Stimulated activated naive B cell treated with anti-CD40 and anti-IgM and Interleukin-4, amounts not matched to agents 10 μg/mL and 1 μg/mL and 100 μg/mL, for 72 hours (primary cell): ENCODE measurements around the gene SFTPB.
A peak's percentile ranks its signal among the peaks of the same experiment; 100 is the strongest.
"Not testable (repeated sequence)": the region's sequence is repeated elsewhere in the genome, so short reads cannot be mapped to it uniquely, and the experiment has no call there.

ENCODE experiments used
- ATAC-seq, 2 donors: fragments of 150-1000 bp; cut with Tn5 transposase; replicated peaks; 2 replicates each; pipeline ENCODE4 v1.10.0; 2021; ENCODE audit warnings: moderate library complexity in 1 of 2
- DNase-seq: peaks from one replicate; pipeline ENCODE4 v3.0.0; 2021
- H3K27ac Mint-ChIP-seq: one replicate; pipeline ENCODE4 v1.8.0; 2022; ENCODE audit warnings: mild to moderate bottlenecking, mixed read lengths
- H3K27me3 Mint-ChIP-seq, 2 donors: one replicate each; pipeline ENCODE4 v1.8.0; 2022; ENCODE audit warnings: mixed read lengths in 2 of 2
- H3K36me3 Mint-ChIP-seq, 2 donors: one replicate each; pipeline ENCODE4 v1.8.0; 2022; ENCODE audit warnings: mixed read lengths in 2 of 2, mild to moderate bottlenecking in 1 of 2
- H3K4me1 Mint-ChIP-seq, 2 donors: one replicate each; pipeline ENCODE4 v1.8.0; 2022; ENCODE audit warnings: mixed read lengths in 2 of 2, mild to moderate bottlenecking in 1 of 2
- H3K4me3 Mint-ChIP-seq, 2 donors: one replicate each; pipeline ENCODE4 v1.8.0; 2022; ENCODE audit warnings: mild to moderate bottlenecking in 2 of 2, mixed read lengths in 2 of 2, moderate library complexity in 1 of 2
- H3K9me3 Mint-ChIP-seq, 2 donors: one replicate each; pipeline ENCODE4 v1.8.0; 2022; ENCODE audit warnings: mixed read lengths in 2 of 2, mild to moderate bottlenecking in 1 of 2

Gene SFTPB

DNA sequence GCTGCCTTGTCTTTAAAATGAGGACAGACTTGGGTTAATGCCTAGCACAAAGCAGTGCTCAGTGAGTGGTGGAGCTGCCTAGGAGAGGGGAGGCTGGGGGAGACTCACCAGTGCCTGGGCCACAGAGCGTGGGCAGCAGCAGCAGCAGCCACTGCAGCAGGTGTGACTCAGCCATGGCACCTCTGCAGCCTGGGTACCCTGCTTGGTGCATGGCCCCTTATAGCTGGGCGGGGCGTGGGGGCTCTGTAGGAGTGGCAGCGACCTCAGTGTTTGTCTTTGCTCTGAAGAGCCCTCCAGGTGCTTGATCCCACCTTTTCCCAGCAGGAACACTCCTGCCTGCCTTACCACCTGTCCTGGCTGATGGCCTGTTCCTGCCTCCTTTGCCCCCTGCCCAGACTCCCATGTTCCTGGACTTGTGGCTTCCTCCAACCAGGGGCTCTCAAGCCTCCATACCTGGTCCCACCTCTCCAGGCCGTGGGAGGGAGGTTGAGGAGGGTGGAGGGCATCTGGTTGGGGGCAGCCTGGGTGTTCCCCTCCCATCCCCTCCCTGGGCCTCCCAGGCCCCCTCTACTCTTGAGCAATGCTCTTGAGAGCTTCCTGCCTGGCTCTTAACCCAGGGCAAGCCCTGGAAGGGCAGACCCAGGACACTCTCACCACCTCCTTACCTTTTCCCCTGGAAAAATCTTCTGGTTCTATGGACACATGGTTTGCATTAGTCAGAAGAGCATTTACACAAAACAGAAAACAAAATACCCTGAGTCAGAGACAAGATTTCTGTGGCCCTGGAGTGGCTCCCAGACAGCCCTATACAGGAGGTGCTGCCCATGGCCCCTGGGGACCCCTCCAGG is at the start of gene SFTPB:
Gene SFTPB (minus strand): TSS at position 191 of the 848 bp plus-strand sequence. CDS start 16 bp downstream, at position 175.
- DNase-seq: no peak
- H3K9me3 Mint-ChIP-seq: no peaks in the 10 kb centered on the region
- H3K4me1 Mint-ChIP-seq: peaks cover 0 to 10% of the 10 kb centered on the region in 2 donors
- H3K27ac Mint-ChIP-seq: peak within 1 kb of the TSS; percentile 83
- H3K27me3 Mint-ChIP-seq: peaks cover 0 to 6% of the 10 kb centered on the region in 2 donors
- H3K36me3 Mint-ChIP-seq: peaks cover 0 to 2% of the 10 kb centered on the region in 2 donors
- ATAC-seq: no peak
- H3K4me3 Mint-ChIP-seq: no peak within 1 kb of the TSS

DNA sequence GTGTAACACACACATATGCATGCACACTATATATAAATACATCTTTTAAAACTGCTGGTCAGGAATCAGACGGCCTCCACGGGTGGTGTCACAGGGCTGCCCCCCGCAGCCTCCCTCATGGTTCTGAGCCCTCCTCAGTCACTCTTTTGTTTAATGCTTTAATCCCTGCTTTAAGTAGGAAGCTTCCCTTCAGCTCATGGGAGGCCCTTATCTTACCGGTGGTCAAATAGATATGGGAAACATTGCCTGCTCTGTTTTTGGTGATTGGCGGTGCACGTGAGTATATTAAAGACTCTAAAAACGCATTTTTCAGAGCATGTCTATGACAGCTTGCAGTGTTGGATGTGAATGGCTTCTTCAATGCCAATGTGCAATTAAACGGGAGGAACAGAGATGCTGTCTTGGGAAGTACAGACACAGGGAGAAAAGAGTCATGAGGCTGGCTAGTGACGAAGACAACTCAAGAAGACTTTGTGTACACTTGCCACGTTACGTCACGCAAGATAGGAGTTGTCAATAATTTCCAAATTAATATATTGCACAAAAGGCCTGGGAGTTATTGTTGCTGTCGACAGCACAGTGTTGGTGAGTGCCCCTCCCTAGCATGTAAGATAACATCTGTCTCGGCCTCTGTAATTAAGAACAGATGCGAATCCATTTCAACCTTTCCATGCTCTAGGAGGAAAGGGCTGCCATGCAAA is 49.5 kb upstream of the SFTPB start:
- no peak overlapping the region for H3K4me3 Mint-ChIP-seq
- peaks cover 0 to 27% of the 10 kb centered on the region in 2 donors for H3K27me3 Mint-ChIP-seq
- DNase-seq (no peak), ATAC-seq (no peak)
- no peak overlapping the region for H3K27ac Mint-ChIP-seq
- H3K9me3 Mint-ChIP-seq: peaks cover 0 to 2% of the 10 kb centered on the region in 2 donors
- peaks cover 0 to 2% of the 10 kb centered on the region in 2 donors for H3K4me1 Mint-ChIP-seq
- no peaks in the 10 kb centered on the region for H3K36me3 Mint-ChIP-seq

DNA sequence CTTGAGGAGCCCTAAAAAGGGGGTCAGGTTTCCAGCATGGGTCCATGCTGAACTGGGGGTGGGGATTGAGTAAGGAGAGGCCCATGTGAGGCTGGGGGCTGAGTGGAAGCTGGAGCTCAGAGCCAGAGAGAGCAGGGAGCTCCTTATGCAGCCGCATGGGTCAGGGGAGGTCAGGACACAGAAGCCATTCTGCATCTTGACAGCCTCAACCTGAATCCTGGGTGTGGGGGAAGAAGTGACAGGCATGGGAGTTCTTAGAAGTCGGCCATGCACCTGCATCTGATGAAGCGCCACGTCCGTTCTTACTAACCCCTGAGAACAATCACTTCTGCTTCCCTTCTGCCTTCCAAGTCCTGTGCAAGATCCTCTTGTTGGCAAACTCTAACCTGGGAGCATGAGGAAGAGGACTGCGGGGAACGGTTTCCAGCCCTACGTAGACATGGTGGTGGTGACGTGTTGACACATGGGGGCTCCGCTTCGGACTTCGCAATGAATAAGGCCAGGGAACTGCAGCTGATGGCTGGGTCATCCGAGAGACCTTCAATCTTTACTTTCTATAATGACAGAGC is 48.4 kb upstream of the SFTPB start:
- Mint-ChIP-seq H3K4me1 (peaks cover 0 to 6% of the 10 kb centered on the region in 2 donors), H3K4me3 (no peak overlapping the region), H3K36me3 (no peaks in the 10 kb centered on the region), H3K9me3 (peaks cover 0 to 2% of the 10 kb centered on the region in 2 donors), H3K27ac (no peak overlapping the region), H3K27me3 (peaks cover 3 to 35% of the 10 kb centered on the region in 2 donors)
- DNase-seq (no peak), ATAC-seq (no peak)

DNA sequence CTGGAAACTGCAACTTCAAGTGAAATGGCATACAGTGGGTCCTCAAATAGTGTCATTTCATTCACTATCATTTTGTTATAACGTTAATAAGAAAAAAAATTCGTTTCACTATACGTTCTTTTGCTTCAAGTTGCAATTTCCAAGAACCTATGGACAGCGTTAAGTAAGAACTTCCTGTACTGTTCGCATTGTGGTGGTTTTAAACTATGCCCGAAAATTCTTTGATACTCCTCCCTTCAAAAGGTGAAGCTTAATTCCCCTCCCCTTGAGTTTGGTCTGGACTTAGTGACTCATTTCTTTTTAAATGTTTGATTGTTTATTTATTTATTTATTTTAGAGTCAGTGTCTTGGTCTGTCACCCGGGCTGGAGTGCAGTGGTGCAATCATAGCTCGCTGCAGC is 46.8 kb upstream of the SFTPB start:
- H3K27ac Mint-ChIP-seq: no peak overlapping the region

DNA sequence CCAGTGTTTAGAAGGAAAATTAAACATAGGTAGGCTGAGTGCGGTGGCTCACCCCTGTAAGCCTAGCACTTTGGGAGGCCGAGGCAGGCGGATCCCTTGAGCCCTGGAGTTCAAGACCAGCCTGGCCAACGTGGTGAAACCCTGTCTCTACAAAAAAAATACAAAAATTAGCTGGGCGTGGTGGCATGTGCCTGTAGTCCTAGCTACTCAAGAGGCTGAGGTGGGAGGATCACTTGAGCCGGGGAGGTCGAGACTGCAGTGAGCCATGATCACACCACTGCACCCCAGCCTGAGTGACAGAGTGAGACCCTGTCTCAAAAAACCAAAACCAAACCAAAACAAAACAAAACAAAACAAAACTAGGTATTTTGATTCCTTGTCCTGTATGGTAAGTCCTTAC is 46.4 kb upstream of the SFTPB start:
- H3K4me1 Mint-ChIP-seq, ATAC-seq, H3K36me3 Mint-ChIP-seq, DNase-seq, H3K9me3 Mint-ChIP-seq, H3K4me3 Mint-ChIP-seq, H3K27ac Mint-ChIP-seq: not testable (repeated sequence)
- H3K27me3 Mint-ChIP-seq: peaks cover 10 to 47% of the 10 kb centered on the region in 2 donors

More for the DNA sequence above, 46.8 kb upstream of the SFTPB start:
- H3K36me3 Mint-ChIP-seq: no peaks in the 10 kb centered on the region
- no peaks in the 10 kb centered on the region for H3K9me3 Mint-ChIP-seq
- H3K4me3 Mint-ChIP-seq: no peak overlapping the region
- DNase-seq (no peak), ATAC-seq (no peak)
- peaks cover 10 to 47% of the 10 kb centered on the region in 2 donors for H3K27me3 Mint-ChIP-seq
- H3K4me1 Mint-ChIP-seq: peaks cover 0 to 6% of the 10 kb centered on the region in 2 donors

DNA sequence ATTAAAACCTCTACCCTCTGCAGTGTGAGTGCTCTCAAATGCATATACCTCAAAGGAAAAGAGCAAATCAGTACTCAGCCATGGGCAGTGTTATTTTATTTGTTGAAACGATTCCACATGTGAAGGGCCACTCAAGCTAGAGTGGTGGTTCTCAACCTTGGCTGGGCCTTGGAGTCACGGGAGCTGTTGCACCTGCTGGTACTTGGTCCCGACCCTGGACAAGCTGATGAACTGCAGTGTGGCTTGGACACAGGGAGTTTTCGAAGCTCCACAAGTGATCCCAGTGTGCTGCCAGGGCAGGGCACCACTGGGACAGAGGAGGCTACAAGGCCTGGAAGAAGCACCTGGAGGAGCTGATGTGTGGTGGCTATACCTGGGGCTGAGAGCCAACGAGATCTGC is 45.8 kb upstream of the SFTPB start:
- Mint-ChIP-seq H3K27me3 (peaks cover 10 to 44% of the 10 kb centered on the region in 2 donors), H3K4me3 (no peak overlapping the region), H3K9me3 (no peaks in the 10 kb centered on the region), H3K36me3 (no peaks in the 10 kb centered on the region), H3K4me1 (peaks cover 0 to 6% of the 10 kb centered on the region in 2 donors), H3K27ac (no peak overlapping the region)
- no peak for ATAC-seq
- DNase-seq: no peak

DNA sequence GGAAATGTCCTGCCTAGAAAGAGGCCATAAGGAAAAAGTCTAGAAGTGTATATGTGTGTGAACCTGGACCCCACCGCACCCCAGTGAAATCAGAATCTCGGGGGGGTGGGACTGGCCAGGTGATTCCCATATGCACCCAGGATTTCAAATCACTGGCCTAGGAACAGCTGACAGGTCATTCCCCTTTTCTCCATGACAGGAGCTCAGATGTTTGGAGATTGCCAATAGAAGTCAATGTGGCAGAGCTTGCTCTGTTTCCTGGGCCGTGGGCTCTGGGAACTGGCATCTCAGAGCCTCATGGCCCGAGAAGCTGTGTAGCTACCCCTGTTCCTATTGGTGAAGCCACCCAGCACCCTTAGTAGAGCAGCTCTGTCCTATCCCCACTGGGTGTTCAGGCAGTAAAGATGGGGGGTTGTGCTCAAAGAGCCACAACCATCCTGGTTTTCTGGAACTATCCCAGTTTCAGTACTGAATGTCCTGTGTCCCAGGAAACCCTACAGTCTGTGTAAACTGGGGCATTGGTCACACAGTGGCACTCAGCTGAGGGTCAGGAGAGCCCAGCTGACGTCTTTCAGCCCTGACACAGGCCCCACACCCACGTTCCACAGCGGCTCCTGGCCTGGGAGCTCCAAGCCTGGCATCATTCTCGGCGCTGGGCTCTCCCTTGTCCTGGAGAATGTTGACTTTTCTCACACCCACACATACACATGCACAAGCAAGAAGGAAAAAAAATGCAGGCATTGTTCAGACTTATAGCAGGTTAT is 45.0 kb upstream of the SFTPB start:
- DNase-seq: no peak
- Mint-ChIP-seq H3K27me3 (peaks cover 10 to 36% of the 10 kb centered on the region in 2 donors), H3K9me3 (no peaks in the 10 kb centered on the region)

DNA sequence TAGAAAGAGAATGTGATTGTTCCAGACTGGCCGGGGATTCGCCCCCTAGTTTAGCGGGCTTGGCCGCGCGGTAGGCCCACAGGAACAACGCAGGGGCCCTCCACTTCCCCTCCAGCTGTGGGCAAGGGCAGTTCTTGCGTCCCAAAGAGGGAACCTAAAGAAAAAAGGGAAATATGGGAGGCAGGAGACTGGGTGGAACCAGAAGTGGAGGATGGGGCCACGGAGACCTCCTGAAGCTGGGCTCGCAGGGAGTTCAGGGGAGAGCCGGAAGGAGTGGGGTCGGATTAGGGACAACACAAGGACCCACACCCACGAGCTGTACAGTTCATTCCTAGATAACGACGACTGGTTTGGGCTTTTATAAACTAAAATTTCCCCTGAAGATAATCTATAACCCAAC is 44.3 kb upstream of the SFTPB start:
- Mint-ChIP-seq H3K27me3 (peaks cover 10 to 36% of the 10 kb centered on the region in 2 donors), H3K4me3 (no peak overlapping the region), H3K4me1 (peaks cover 0 to 6% of the 10 kb centered on the region in 2 donors), H3K36me3 (no peaks in the 10 kb centered on the region), H3K9me3 (no peaks in the 10 kb centered on the region), H3K27ac (no peak overlapping the region)
- DNase-seq (no peak), ATAC-seq (no peak)

More for the DNA sequence above, 45.0 kb upstream of the SFTPB start:
- Mint-ChIP-seq H3K4me3 (no peak overlapping the region), H3K4me1 (peaks cover 0 to 6% of the 10 kb centered on the region in 2 donors), H3K27ac (no peak overlapping the region), H3K36me3 (no peaks in the 10 kb centered on the region)
- no peak for ATAC-seq

DNA sequence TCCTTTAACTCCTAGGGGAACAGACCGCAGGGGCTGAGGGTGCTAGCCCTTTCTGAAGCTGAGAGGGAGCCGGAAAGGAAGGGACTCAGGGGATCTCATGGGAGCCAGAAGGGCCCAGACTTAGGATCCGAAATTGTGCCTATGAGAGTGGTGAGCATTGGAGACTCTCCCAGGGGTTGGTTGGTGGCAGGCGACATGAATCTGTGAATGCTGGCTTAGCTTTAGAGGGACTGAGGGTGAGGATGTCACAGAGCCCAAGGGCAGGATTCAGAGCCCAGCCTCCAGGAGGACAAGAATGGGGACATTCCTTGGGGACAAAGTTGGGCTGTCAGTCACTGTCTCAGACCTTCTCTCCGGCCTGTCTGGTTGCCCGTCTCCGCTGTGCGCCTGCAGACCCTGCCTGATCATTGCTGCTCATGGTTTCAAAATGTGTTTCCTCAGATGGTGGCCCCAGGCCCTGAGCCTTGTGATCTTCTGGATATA is 43.6 kb upstream of the SFTPB start:
- Mint-ChIP-seq H3K27me3 (peaks cover 10 to 36% of the 10 kb centered on the region in 2 donors), H3K27ac (no peak overlapping the region), H3K4me3 (no peak overlapping the region), H3K4me1 (peaks cover 2 to 13% of the 10 kb centered on the region in 2 donors), H3K36me3 (no peaks in the 10 kb centered on the region), H3K9me3 (no peaks in the 10 kb centered on the region)
- DNase-seq (no peak), ATAC-seq (no peak)

DNA sequence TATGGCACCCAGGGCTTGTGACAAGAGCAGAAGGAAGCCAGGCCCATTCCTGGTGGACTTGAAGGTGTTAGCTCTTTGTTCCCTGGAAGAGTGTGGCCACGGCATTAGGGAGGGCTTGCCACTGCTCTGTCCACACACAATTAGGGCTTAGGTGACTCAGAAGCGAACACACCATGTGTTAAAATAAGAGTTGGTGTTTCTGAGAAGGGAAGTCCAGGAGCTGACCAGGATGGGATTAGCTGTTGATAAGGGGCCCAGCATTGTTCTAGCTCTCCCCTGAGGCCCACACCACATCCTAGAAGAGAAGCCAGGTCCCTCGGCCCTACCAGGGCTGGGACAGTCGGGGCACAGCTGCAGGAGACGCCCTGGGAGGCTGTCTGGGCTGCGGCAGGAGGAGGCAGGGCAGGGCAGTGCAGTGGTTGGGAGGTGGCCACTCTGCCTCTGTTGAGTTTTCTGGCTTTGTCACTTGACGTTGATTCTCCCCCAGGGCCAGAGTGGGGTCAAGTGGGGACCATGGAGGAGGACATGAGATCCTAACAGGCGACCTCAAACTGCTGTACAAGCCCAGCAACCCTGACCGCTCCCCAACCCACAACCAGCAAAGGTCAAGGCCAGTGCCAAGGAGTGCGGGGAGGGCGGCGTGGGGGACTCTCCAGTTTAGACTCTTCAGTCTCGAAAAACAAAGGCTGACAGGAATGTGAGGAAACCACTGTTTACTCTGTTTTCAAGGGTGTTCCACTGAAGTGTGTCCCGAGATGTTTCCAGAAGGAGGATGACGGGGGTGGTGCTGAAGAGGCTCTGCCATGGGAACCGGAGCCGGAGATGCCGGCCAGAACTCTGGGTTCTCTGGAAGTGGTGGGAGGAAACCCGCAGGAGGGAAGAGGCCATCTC is 42.9 kb upstream of the SFTPB start:
- no peaks in the 10 kb centered on the region for H3K36me3 Mint-ChIP-seq

DNA sequence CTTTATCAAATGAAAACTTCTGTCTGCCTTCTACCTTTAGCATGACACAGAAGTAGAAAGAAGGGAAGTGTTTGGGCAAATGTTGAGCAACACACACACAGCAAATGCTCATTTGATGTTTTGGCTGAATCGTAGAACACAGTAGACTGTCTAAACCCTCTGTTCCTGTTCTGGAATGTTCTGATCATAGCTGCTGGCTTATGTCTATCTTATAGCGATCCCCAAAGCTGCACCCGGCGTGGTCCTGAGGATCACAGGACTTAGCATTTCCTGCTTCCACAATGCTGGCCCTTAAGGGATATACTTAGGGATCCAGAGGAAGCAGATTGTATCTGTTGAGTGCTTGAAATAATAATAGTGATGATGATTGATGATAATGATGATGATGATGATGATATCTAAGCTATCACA is 41.4 kb upstream of the SFTPB start:
- no peak for DNase-seq
- Mint-ChIP-seq H3K9me3 (no peaks in the 10 kb centered on the region), H3K27ac (no peak overlapping the region), H3K27me3 (peaks cover 10 to 36% of the 10 kb centered on the region in 2 donors), H3K36me3 (no peaks in the 10 kb centered on the region), H3K4me1 (peaks cover 19 to 35% of the 10 kb centered on the region in 2 donors), H3K4me3 (no peak overlapping the region)
- ATAC-seq: no peak

More for the DNA sequence above, 42.9 kb upstream of the SFTPB start:
- peaks cover 6 to 20% of the 10 kb centered on the region in 2 donors for H3K4me1 Mint-ChIP-seq
- ATAC-seq (no peak), DNase-seq (no peak)
- H3K9me3 Mint-ChIP-seq: no peaks in the 10 kb centered on the region
- peaks cover 10 to 36% of the 10 kb centered on the region in 2 donors for H3K27me3 Mint-ChIP-seq
- no peak overlapping the region for H3K4me3 Mint-ChIP-seq
- no peak overlapping the region for H3K27ac Mint-ChIP-seq

DNA sequence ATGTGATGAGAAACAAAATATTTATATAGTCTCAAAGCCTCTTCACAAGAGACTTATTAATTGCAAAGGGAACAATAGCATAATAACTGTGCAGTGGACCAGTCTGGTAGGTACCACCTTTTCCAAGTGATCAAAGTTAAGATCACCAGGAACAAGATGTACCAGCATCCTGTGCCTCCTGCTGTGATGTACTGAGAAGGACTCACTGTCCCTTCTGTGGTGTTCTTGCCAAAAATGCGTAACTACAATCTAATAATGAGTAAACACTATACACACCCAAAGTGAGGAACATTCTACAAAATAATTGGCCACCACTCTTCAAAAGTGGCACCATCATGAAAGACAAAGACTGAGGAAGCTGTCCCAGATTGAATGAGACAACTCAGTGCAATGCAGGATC is 40.6 kb upstream of the SFTPB start:
- no peak overlapping the region for H3K4me3 Mint-ChIP-seq
- H3K9me3 Mint-ChIP-seq: no peaks in the 10 kb centered on the region
- peaks cover 10 to 29% of the 10 kb centered on the region in 2 donors for H3K27me3 Mint-ChIP-seq
- peaks cover 22 to 42% of the 10 kb centered on the region in 2 donors for H3K4me1 Mint-ChIP-seq
- no peak for ATAC-seq
- no peak for DNase-seq
- H3K27ac Mint-ChIP-seq: no peak overlapping the region
- no peaks in the 10 kb centered on the region for H3K36me3 Mint-ChIP-seq

DNA sequence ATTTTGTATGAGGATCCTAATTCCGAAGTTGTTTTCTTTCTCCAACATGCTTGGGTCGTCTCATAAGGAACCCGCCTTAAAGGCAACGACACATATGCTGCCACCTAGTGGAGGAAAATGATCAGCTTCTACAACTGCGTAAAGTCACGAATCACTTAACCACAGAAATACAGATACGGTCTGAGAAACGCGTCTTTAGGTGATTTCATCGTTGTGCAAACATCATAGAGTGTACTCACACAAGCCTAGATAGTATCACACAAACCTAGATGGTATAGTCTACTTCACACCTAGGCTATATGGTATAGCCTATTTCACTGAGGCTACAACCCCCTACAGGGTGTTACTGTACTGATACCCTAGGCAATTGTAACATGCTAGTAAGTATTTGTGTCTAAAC is 39.3 kb upstream of the SFTPB start:
- Mint-ChIP-seq H3K4me1 (peaks cover 28 to 52% of the 10 kb centered on the region in 2 donors), H3K27ac (no peak overlapping the region), H3K36me3 (no peaks in the 10 kb centered on the region), H3K27me3 (peaks cover 10 to 19% of the 10 kb centered on the region in 2 donors), H3K9me3 (no peaks in the 10 kb centered on the region), H3K4me3 (no peak overlapping the region)
- ATAC-seq (peak; percentile 75 to 84), DNase-seq (peak; percentile 56)
